GM13976 (cell line): Measurements from ENCODE around the gene TMEM130.

Experiments
- DNase-seq: peaks from one replicate; pipeline ENCODE4 v3.0.0; 2012; ENCODE audit warnings: low spot score
- in situ Hi-C: fragments of 300-500 bp; cut with MboI; formaldehyde crosslinking; loops from one replicate; pipeline ENCODE4 v1.12.0; 2022; ENCODE audit warnings: low sequenced_read_pairs, mixed read lengths, inconsistent platforms; ENCODE audit not compliant: unreplicated experiment
- TF ChIP-seq, protein P1 (sequence below): IDR thresholded peaks from 2 replicates; pipeline ENCODE4 v1.5.1; 2012; ENCODE audit warnings: borderline replicate concordance, mild to moderate bottlenecking; ENCODE audit not compliant: insufficient read depth; ENCODE audit errors: extremely low read depth, missing control alignments, control extremely low read depth

TMEM130 gene

DNA sequence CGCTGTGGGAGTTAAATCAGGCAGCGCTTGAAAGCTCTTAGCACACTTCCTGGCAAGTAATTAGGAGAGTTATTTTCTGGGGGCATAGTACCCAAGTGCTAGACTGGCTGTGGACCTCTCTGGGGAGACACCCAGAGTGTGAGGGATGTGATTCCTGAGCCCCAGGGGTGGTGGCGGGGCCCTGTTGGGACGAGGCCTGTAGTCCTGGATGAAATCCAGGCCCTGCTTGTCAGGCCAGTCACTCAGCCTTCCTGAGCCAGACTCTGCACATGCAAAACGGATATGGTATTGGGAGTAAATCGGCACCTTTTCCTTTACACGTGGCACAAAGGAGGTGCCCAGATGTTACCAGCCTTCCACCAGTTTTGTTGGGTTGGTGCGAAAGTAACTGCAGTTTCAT lies 39.7 kb upstream of the TMEM130 start:
- in situ Hi-C loops = no loop called here

DNA sequence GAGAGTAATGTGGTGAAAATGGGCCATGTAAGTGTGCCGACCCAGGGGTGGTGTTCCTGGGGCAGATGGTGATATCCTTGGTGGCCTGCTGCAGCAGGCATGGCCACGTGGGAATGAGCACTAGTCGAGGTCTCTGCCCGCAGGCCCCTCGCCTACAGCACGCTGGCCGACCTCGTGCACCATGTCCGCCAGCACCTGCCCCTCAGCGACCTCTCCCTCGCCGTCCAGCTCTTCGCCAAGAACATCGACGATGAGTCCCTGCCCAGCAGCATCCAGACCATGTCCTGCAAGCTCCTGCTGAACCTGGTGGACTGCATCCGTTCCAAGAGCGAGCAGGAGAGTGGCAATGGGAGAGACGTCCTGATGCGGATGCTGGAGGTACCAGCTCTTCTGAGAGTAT lies 38.8 kb upstream of the TMEM130 start:
- in situ Hi-C loops = no loop called here
- TF ChIP-seq, protein P1, sequence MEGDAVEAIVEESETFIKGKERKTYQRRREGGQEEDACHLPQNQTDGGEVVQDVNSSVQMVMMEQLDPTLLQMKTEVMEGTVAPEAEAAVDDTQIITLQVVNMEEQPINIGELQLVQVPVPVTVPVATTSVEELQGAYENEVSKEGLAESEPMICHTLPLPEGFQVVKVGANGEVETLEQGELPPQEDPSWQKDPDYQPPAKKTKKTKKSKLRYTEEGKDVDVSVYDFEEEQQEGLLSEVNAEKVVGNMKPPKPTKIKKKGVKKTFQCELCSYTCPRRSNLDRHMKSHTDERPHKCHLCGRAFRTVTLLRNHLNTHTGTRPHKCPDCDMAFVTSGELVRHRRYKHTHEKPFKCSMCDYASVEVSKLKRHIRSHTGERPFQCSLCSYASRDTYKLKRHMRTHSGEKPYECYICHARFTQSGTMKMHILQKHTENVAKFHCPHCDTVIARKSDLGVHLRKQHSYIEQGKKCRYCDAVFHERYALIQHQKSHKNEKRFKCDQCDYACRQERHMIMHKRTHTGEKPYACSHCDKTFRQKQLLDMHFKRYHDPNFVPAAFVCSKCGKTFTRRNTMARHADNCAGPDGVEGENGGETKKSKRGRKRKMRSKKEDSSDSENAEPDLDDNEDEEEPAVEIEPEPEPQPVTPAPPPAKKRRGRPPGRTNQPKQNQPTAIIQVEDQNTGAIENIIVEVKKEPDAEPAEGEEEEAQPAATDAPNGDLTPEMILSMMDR = no peak
- DNase-seq = no peak

More for the DNA sequence above, 39.7 kb upstream of the TMEM130 start:
- TF ChIP-seq, protein P1 = no peak
- no peak for DNase-seq

DNA sequence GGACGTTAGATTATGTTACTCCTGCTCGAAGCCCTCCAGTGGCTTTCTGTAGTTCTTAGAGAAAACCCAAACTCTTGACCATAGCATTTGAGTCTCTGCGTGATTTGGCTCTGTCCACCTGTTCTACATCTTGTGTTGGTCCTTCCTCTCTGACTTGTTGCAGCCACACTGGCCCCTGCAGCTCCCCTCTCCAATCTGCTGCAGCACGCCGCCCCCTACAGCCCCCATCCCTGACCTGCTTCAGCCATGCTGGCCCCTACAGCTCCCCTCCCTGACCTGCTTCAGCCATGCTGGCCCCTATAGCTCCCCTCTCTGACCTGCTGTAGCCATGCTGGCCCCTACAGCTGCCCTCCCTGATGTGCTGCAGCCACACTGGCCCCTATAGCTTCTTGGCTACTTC lies 37.8 kb upstream of the TMEM130 start:
- in situ Hi-C loops = no loop called here
- DNase-seq = no peak
- TF ChIP-seq, protein P1 = no peak

DNA sequence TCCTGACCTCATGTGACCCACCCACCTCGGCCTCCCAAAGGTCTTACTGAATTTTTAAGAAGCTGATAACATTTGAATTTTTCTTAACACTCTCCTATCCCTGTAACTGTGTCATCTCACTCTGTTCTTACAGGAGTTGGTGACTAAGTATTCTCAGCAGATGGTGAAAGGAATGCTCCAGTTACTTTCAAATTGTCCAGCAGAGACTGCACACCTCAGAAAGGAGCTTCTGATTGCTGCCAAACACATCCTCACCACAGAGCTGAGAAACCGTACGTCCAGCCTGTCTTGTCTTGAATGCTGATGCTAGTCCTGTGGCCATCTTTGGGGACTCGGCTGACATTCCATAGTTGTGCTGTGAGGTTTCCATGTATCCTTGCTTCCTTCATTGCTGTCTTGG lies 33.4 kb upstream of the TMEM130 start:
- no peak for DNase-seq
- TF ChIP-seq, protein P1 = no peak
- in situ Hi-C loops = no loop called here

DNA sequence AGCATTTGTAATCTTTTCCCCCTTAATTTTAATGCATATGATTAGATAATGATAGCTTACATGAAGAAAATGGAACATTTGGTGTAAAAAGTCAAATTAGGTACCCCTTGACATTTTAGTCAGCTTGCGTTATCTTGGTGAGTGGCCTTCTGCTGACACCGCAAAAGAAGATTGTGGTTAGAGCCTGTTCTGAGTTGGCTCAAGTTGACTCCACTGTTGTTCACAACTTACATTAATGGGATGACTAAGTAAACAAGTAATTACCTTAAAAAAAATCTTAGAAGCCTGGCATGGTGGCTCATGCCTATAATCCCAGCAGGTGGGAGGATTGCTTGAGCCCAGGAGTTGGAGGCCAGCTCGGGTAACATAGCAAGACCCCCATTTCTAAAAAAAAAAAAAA lies 32.7 kb upstream of the TMEM130 start:
- no peak for DNase-seq
- in situ Hi-C loops = no loop called here
- TF ChIP-seq, protein P1 = no peak

DNA sequence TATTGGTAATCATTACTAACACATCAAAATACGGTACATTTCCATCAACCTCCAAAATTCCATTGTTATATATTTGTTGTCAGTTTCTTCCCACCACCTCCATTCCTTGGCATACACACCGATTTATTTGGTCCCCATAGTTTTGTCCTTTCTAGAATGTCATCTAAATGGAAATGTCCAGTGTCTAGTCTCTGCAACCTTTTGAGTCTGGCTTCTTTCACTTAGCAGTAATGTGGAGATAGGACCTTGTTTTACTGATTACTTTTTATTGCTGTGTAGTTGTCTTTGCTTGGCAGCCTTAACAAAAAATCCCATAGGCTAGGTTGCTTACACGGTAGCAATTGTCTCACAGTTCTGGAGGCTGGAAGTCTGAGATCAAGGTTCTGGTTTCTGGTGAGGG lies 31.0 kb upstream of the TMEM130 start:
- in situ Hi-C loops = no loop called here
- no peak for DNase-seq
- TF ChIP-seq, protein P1 = no peak

DNA sequence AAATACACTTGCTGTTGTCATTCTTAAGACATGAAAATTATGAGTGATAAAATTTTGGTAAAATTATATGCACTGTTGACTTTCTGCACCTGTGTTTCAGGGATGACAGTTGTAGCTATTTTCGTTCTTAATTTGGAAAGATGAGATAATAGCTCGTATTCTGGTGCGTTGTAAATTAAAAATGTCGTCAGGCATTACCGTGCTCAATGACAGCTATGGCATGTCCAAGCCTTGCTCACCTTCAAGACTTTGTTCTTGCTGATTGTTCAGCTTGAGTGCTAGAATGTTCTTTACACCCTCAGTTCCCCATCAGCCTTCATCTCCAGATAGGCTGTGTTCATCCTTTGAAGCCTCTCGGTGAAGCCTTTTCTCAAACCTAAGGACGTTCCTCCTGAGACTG lies 30.0 kb upstream of the TMEM130 start:
- in situ Hi-C loops = no loop called here
- TF ChIP-seq, protein P1 = no peak
- DNase-seq = no peak
